ENCODE data around the gene BCOR.

BCOR gene

DNA sequence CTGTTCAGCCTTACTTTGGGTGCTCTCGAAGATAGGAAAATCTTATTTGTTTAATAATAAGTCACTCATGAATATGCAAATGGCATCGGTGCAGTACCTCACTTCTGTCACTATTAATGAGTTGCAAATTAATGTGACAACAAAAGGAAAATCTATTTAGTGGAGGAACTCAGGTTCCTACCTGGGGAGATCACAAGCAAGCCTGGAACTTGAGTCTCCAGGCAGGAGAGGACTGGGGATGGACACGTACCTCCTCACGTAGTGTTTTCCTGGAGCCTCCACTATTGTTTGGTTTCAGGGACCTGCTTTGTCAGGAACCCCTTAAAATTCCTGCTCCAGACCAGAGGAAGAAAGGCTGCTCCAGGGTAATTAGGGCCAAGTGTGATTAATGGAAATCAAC lies 82.1 kb downstream of the BCOR start:
- DNase-seq = no peak

DNA sequence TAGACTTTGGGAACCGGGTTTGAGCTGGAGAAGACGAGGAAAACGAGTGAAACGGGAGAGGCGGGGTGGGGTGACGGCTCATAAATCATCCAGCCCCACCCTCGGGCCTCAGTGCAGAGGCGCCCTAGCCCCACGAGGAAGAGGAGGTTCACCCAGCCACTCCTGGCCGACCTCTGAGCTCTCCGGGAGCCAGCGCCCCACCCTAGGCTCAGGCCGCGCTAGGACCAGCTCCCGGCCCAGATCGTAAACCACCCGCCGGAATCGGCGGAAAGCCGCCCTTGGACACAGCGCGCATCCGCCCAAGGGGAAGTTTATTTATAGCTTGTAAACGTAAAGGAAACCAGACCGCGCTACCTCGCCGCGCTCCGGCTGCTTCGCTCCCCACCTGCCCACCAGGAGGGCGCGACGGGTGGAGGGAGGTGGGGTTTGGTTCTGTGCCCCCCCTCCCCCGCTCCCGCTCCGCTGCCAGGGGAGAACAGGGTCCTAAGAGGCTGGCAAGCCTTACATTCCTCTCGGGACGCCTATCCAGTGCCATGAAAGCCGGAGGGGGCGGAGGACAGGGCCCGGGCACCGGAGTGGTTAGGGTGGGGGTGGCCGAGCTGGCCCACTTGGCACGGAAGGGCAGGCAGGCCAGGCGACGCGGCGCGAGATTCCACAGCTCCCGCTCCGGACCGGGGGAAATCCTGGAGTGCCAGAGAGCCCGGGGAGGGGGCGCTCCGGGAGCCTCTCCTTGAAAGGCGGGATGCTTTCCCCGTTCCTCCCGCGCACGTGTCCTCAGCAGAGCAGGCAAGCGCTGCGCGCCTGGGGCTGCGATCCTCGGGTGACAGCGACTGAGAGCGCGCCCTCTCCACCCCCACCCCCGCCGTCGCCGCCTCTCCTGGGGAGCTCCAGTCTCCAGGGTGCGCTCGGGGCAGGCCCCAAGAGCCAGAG lies 84.2 kb downstream of the BCOR start:
- peak; percentile 69 for DNase-seq

DNA sequence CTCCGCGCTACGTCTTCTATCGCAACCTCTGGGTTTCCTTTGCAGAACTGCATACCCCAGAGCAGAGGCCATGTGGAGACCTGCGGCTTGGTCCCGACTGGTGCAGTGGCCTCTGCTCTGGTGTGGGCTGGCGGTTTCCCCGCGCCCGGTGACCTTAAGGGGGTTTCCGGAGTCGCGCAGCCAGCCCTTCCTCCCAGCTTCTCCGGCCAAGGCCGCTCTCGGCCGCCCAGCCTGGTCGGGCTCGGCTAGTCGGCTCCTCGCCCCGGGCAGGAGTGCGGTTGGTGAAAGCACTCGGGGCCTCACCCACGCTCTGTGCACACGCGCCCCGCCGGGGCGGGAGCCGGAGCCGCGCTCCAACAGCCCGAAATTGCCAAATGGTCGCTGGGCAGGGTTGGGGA lies 84.9 kb downstream of the BCOR start:
- no peak for DNase-seq

DNA sequence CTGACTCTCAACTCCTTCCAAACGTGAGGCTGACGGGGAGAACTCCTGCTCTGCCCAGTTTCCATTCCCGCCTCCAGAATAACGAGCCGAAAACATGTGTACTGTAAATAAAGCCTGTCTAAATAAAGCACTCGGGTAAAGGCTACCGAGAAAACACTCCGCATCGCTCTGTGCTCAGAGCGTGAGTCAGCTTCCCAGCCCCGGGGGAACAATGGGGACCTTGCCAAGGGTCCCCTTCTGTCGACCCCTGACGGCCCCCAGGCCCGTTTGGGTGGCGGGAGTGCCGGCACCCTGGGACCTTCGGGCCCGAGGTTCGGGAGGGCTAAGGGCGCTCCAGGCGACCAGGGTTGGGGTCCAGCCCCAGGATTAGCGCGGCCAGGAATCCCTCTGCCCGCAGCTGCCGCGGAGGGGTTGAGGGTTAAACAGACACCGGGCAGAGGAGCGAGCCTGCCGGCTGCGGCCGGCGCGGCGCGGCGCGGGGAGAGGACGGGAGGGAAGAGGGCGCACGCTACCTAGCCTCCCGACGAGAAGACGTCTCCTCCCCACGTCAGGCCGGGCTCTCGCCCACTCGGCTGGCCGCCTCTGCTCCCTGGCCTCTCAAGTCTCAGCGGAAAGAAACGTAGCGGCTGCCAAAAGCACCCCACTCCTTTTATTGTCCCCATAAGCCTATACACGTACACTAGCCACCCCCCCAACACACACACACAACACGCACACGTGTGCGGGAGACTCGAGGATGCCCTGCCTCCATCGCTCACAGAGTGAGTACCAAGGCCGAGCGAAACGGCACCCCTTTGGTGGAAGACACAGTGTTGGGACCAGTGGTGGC lies 85.5 kb downstream of the BCOR start:
- DNase-seq = no peak

DNA sequence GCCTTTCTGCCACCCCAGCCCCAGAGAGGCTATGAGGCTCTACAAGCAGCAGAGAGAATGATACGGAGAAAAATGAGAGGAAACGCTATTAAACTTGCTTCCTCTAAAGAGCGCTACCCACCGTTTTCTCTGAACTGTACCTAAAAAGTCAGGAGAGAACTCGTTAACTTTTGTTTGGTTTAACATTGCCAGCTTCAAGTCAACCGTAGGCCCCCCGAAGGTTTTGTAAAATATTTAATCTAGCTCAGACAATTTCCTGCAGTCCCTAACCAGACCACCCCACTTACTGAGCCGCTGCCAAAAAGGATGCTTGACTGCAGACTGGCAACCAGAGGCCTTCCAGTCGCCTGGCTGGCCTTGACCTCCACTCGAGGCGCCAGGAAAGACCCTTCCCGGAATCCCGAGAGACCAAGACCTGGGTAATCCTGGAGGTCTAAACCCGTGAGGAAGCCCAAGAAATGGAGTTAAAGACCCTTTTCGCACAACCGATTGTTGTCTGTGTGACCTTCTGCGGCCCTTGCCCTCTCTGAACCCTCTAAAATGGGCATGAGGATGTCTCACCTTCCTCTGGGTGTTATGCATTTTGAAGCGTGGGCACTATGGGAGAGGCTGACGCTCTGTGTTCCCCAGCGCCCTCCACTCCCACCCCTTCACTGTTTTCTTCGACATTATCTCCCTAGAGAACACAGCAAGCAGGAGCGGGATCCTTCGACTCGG lies 86.3 kb downstream of the BCOR start:
- no peak for DNase-seq

DNA sequence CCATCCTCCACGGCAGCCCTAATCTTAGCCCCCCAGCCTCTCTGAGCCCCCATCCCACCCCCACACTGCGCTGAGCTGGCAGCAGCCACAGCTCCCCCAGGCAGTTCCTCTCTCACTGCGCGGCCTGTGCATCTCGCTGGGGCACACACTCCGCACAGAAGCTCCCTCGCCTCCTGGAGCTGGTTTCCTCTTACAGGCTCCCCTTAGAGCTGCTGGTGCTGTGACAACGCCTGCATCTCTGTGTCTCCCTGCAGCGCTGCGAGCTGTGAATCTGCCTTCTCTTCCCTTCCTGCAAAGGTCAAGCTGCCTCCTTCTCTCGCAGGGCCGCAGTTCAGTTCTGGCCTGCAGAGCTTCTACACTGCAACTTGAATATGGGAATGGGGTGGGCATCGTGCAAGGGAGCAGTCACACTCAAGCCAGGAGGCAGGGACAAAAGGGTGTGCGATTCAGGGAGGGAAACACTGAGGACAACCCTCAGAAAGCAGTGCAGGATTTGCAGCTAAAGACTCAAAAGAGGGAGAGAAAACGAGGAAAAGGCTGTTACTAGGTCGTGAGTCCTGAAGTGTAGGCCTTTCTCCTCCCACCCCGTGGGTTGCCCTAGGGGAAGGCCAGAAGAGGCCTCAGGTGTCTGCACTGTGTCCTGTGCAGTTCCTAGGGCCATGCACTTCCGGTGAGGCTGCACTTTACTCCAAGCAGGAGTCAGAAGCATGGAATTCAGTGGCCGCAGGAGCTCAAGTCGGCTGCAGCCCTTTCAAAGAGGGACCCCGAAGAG lies 87.0 kb downstream of the BCOR start:
- no peak for DNase-seq

DNA sequence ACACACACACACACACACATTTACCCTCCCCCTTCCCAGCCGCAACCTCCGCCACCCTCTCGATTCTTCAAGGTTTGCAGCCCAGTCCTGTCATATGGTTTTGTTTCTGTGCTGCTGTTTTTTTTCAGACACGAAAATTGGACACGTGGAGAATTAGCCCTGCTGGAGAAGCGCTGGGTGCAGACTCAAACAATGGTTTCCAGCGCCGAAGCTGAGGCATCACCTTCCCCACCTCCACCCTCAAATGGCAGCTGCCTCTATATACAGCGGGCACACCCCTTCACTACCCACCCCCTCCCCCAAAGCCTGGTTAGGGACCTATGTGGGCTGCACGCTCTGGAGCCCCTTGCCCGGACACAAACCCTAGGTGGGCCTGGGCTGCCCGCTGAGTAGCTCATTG lies 87.9 kb downstream of the BCOR start:
- DNase-seq = no peak

DNA sequence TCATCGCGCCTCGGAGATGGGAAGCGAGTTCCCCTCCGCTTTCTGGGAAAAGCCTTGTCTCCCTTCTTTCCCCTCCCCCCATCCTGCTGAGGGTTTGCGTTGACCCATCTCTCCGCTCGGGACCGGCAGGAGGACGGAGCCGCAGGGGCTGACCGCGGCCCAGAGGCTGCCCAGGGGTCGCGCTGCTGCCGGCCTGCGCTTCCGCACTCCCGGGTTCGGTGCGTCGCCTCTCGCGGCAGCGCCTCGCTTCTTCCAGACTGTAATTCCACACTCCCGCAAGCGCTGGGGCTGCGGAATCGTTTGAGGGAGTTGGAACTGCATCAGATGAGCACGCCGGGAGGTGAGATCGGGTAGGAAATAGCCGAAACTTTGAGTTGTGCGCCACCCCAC lies 88.3 kb downstream of the BCOR start:
- DNase-seq = no peak

DNA sequence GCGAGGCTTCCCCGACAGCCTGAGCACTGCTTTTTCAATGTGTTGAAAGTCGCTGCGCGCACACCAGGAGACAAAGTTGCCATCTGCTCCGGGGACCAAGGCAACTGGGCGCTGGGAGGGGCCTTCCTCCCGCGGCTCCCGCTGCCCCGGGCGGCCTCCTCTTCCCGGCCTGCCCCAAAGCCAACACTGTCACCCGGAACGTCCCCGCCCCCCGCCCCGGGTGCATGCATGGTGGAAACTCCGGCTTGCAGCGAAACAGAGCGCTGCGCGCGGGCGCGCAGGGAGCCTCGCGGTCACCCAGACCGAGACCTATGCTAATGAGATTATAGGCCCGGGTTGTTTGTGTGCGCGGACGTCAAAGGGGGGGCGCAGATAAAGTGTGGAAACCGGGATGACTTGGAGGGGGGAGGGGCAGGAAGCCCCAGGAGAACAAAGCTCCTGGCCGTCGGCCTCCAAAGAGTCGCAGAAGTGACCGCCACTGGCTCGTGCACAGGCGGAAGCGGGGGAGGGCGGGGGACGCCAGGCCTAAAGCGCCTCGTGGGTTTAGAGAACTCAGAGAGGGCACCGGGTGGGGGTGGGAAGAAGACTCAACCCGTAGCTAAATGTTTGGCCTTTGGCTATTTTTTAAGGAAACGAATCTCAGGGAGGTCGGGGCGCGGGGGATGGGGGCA lies 88.8 kb downstream of the BCOR start:
- DNase-seq = no peak

DNA sequence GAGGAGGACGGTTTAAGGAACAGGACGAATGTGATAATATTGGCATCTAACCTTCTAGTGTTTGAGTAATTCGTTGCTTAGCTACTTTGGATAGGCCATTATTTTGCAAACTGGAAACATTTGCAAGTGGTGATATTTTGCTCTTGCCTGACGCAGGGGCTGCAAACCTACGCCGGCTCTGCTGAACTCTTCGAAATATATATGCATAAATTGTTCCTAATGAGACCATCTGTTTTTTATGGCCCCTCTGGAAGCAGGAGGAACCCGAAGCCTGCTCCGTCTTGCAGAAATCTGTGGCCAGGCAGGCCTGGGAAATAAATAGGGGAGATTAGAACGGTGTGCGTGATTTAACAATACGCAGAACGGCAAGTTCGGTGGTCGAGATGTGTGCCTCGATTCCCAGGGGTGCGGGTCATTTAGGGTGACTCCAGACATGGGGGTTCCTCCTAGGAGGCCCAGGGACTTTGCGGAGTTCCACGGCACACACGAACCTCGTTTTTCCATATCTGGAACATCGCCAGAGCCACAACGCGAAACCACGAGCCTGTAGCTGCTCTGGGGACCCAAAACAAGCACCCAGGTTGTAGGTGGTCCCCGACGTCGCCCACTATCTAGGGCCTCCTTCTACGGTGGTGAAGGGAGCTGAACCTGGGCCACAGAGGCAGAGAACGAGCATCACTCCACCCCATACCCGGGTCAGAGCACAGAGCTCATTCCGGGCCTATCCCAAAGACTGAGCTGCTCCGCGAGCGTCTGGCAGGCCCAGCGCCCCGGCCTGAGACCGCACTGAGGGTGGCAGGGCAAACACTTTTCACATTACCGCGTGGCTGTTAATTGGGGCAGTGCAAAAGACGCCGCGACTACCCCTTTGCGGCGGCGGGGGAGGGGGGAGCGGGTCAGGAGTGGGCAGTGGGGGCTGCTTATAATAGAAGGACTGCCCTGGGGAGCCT lies 89.7 kb downstream of the BCOR start:
- no peak for DNase-seq

DNA sequence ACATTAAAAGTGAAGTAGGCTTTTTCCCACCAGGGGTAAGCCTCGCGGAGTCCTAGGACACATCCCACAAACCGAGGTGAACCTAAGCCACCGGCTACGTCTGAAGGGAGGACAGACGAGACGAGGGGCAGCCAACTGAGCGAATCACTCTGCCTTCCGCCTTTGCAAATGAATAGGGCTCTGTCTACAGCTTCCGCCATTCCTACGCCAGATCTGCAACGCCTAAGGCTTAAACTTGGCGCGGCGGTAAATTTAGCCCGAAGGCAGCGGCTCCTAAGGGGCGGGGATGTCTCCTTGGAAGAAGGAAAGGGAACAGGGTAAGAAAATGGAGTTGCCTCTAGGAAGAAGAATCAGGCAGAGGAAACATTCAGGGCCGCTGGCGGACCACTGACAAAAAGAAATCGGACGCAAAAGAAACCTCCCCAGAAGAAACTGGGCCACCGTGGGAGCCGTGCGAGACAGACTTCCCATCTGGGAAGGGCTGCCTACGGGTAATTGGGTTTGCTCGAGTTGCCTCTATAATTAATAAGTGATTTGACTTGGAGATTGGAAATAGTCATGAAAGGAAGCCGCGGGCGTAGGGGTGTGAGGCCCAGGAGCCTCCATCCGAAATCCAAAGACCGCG lies 90.5 kb downstream of the BCOR start:
- DNase-seq = no peak

DNA sequence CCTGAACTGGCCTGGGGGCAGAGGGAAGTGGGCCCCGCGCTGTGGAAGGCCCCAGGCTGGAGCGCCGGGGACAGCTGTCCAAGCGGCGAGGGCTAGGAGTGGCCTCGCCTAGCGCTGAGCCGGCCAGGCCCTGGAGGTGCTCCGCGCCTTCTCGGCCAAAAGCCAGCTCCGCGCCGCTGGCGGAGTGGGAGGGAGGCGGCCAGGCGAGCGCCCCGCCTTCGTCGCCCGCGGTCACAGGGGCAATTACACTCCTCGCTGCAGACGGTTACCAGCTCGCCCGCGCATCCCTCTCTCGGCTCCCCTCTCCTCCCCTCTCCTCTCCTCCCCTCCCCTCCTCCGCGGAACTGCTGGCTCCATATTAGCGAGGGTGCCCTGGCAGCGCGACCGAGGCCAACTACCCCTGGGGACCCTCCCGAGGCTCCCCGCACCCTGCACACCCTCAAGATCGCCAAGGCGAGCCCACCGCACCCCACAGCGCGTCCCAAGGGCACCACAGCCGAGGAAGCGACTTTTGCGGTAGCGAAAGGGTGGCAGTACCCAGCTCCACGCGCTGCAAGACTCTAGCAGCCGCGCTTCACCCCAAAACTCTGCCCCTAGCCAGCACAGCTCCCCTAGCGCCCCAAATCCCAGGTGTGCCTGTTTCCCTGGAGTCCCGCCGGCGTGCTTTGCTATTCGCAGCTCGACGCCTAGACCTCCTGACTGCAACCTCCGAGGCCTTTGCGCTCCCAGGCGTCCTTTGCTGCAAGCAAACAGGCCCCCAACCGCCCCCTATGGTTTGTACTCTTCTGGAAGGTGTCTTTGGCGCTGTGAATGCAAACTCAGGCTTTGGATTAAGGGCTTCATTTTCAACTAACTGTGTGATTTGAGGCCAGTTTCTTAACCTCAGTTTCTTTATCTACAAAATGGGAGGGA lies 91.4 kb downstream of the BCOR start:
- DNase-seq = no peak

DNA sequence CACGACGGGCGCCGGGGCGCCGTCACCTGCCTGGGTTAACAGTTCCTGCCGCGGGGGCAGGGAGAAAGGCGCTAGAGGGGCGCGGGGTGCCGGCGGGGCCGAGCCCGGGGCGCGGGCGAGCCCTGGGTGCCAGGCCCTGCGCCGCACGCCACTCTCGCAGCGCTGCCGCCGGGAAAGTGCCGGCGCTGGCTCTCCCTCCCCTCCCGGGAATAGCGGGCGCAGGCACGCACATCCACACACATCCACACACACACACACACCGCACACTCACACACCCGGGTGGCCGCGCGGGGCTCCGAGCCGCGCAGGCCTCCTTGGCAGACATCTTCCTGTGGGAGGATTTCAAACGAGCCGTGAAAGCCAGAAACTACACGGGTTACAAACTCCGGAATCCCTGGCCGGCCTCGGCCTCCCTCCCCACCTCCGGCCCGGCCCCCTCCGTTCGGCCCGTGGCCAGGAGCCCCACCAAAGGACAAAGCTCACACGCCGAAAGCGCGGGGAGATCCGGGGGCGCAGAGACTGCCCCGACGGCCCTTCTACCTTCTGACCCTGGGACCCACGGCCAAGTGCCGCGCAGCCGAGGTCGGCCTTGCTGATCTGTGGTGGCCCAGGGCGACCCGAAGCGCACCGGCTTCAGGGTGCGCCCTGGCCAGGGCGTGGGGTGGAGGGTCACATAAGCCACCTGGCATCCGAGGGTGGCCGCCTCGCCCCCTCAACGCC lies 92.3 kb downstream of the BCOR start:
- no peak for DNase-seq

DNA sequence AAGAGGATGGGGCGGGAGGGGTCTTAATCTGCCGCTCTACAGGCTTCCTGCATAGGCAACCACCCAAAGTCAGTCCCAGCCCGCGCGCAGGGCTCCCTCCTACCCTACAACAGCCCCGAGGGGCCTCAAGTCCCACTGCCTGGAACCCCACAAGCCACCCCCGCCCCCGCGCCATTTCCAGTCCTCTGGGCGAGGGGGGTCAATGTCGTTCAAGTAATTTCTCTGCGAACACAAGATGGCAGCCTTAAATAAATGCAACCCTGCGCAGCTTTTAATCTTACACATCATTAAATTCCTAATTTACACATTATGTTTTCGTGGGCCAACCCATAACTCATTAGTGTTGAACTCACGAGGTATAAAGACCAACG lies 92.9 kb downstream of the BCOR start:
- no peak for DNase-seq

DNA sequence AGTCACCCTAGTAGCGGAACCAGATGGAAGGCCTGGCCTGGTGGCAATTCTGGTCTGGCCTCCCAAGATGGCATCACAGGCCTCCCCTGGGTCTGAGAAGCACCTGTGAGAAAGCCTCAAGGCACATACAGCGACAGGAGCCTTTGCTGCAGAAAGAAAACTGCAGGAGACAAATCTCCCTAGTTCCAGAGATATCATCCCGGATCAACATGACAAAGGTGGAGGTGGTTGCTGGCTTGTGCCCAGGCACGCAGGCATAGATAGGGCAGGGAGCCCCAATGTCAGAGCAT lies 93.6 kb downstream of the BCOR start:
- no peak for DNase-seq

DNA sequence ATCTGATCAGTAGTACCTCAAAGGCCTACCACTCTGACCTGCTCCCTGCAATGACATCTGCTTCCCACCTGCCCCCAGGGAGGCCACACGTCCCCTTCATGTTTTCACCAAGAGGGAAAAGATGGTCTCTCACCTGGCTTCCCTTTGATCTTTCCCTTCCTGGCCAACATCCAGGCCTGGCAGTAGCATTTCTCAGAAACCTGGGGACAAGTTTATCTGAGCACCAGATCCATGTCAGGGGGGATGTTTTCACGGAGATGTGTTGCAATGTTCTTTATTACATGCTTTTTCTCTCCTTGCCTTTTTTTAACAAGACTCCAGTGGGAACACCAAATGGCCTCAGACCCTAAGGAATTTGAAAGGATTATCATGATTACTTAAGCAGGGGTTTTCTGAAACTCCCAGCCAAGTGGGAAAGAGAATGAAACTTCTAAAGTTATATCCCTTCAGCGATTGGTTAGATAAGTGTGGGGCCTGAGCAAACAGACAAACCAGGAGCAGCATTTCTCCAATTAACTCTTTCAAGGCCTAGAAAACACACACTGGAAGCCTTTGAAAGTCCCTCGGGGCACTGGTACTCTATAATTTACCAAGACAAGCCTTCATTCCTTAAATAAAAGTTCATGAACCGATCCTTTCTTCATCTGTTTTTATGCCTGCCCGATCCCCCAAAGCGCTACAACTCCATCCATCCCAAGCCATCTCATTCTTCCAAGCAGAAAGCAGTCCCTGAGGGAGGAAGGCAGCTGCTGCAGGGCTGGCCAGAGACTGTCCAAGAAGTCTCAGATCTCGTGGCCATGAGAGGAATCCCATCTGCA lies 94.1 kb downstream of the BCOR start:
- DNase-seq = no peak

DNA sequence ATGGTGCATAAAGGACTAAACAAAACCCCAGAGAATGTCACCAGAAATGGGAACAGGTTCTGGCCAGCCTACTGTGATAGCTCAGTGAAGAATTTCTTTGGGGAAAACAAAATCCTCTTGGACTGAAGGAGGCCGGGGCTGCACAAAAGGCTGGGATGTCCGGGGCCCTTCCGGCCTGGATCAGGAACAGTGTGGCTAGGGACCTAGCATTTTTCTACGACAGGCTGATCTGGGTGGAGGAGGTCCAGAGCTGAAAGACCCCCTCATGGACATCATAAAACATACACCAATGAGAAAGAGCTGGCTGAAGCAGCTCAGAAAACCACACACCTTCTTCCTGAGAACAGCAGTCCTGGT lies 94.7 kb downstream of the BCOR start:
- DNase-seq = no peak

Measured in NCI-H2227 treated with DMSO at 0.1 percent for 48 hours (cell line).